IMR-90 (cell line): ENCODE results near the gene FBXL7. TPM values are rescaled to one million over a fixed set of nuclear protein-coding genes. Genes with fewer than 3 reads are reported as not detected.

Experiments
- ATAC-seq: fragments of 200-7000 bp; cut with Tn5 transposase; 2 replicates; pipeline ENCODE4 v1.9.1; 2020; ENCODE audit warnings: low read depth, mild to moderate bottlenecking, moderate library complexity
- BruUV-seq: library from RNA; stranded (reverse); fragments of 400-500 nt; replicated peaks from 2 replicates; lab custom pipeline; 2021; lab: Mats Ljungman, UMichigan
- CTCF ChIA-PET: fragments of 300-600 bp; formaldehyde crosslinking; extraction: SDS; loops from one replicate; lab custom pipeline; 2021; ENCODE audit warnings: antibody characterized with exemption; lab: Yijun Ruan, JAX
- POLR2A ChIA-PET: fragments of 300-600 bp; sonication (Branson Sonifier 250); formaldehyde crosslinking; loops from one replicate; lab custom pipeline; 2022; ENCODE audit warnings: antibody characterized with exemption; ENCODE audit not compliant: unreplicated experiment; lab: Charles Lee
- DNase-seq: peaks from one replicate; pipeline ENCODE4 v3.0.0; 2013
- H2AFZ ChIP-seq: replicated peaks from 2 replicates; pipeline ENCODE3; 2013; ENCODE audit warnings: low read length, mild to moderate bottlenecking; ENCODE audit not compliant: poor library complexity
- H2AK5ac ChIP-seq: 2 replicates; pipeline ENCODE4 v1.6.1; 2013; ENCODE audit warnings: low read depth, low read length, inconsistent platforms
- H2AK9ac ChIP-seq: replicated peaks from 2 replicates; pipeline ENCODE3; 2013; ENCODE audit warnings: mild to moderate bottlenecking, low read depth, low read length, moderate library complexity; ENCODE audit not compliant: poor library complexity
- H2BK120ac ChIP-seq: 2 replicates; pipeline ENCODE4 v1.6.1; 2013; ENCODE audit warnings: low read depth, low read length, inconsistent platforms
- H2BK15ac ChIP-seq: 3 replicates; pipeline ENCODE4 v1.6.1; 2013; ENCODE audit warnings: low read depth, low read length, inconsistent platforms
- H2BK20ac ChIP-seq: 2 replicates; pipeline ENCODE4 v1.6.1; 2013; ENCODE audit warnings: low read depth, mild to moderate bottlenecking, inconsistent platforms, low read length, moderate library complexity
- H2BK5ac ChIP-seq: 2 replicates; pipeline ENCODE4 v1.6.1; 2013; ENCODE audit warnings: mild to moderate bottlenecking, low read depth, low read length, inconsistent platforms; ENCODE audit not compliant: poor library complexity, severe bottlenecking
- H3K14ac ChIP-seq: replicated peaks from 2 replicates; pipeline ENCODE4 v1.6.1; 2013; ENCODE audit warnings: low read depth, low read length, inconsistent platforms
- H3K18ac ChIP-seq: 2 replicates; pipeline ENCODE4 v1.6.1; 2013; ENCODE audit warnings: low read depth, low read length, control low read depth
- H3K23ac ChIP-seq: 2 replicates; pipeline ENCODE4 v1.6.1; 2013; ENCODE audit warnings: low read depth, low read length, inconsistent platforms
- H3K27ac ChIP-seq: 2 replicates; pipeline ENCODE4 v1.5.1; 2013; ENCODE audit warnings: mild to moderate bottlenecking, control low read depth, low read length; ENCODE audit not compliant: insufficient read depth
- H3K27me3 ChIP-seq: 2 replicates; pipeline ENCODE4 v1.6.1; 2013; ENCODE audit warnings: low read length; ENCODE audit not compliant: control insufficient read depth, insufficient read depth
- H3K36me3 ChIP-seq: 2 replicates; pipeline ENCODE4 v1.6.1; 2013; ENCODE audit warnings: low read length, mixed read lengths; ENCODE audit not compliant: control insufficient read depth, insufficient read depth
- H3K4ac ChIP-seq: 2 replicates; pipeline ENCODE4 v1.6.1; 2013; ENCODE audit warnings: low read depth, low read length, inconsistent platforms
- H3K4me1 ChIP-seq: 2 replicates; pipeline ENCODE4 v1.6.1; 2013; ENCODE audit warnings: low read length, mixed read lengths; ENCODE audit not compliant: control insufficient read depth, insufficient read depth
- H3K4me2 ChIP-seq: 2 replicates; pipeline ENCODE4 v1.6.1; 2013; ENCODE audit warnings: low read depth, mild to moderate bottlenecking, control low read depth, low read length, moderate library complexity
- H3K4me3 ChIP-seq: 2 replicates; pipeline ENCODE4 v1.5.1; 2013; ENCODE audit warnings: low read depth, mild to moderate bottlenecking, control low read depth, low read length, moderate library complexity; ENCODE audit not compliant: insufficient read depth
- H3K56ac ChIP-seq: 2 replicates; pipeline ENCODE4 v1.6.1; 2013; ENCODE audit warnings: low read length, inconsistent platforms; ENCODE audit not compliant: insufficient read depth; ENCODE audit errors: extremely low read depth
- H3K79me1 ChIP-seq, 2 experiments: 2 replicates each; pipeline ENCODE4 v1.6.1; 2013; ENCODE audit warnings: low read length in 2 of 2, inconsistent platforms in 1 of 2, low read depth in 1 of 2
- H3K9ac ChIP-seq: 2 replicates; pipeline ENCODE4 v1.6.1; 2013; ENCODE audit warnings: low read depth, low read length, control low read depth
- H3K9me1 ChIP-seq: 2 replicates; pipeline ENCODE4 v1.6.1; 2013; ENCODE audit warnings: low read length, inconsistent platforms; ENCODE audit not compliant: insufficient read depth
- H3K9me3 ChIP-seq: 2 replicates; pipeline ENCODE4 v1.6.1; 2013; ENCODE audit warnings: low read length; ENCODE audit not compliant: control insufficient read depth, insufficient read depth
- H4K20me1 ChIP-seq: 2 replicates; pipeline ENCODE4 v1.6.1; 2013; ENCODE audit warnings: low read length, inconsistent platforms; ENCODE audit not compliant: insufficient read depth
- H4K5ac ChIP-seq: 2 replicates; pipeline ENCODE4 v1.6.1; 2013; ENCODE audit warnings: mild to moderate bottlenecking, low read depth, low read length, control low read depth
- H4K8ac ChIP-seq, 2 experiments: 2 replicates each; pipeline ENCODE4 v1.6.1; 2013; ENCODE audit warnings: low read depth in 2 of 2, low read length in 2 of 2, control low read depth in 1 of 2, inconsistent platforms in 1 of 2
- H4K91ac ChIP-seq: 2 replicates; pipeline ENCODE4 v1.6.1; 2013; ENCODE audit warnings: low read depth, low read length, inconsistent platforms; ENCODE audit not compliant: insufficient read depth
- CHD1 ChIP-seq: IDR thresholded peaks from 2 replicates; pipeline ENCODE4 v1.6.1; 2012; ENCODE audit warnings: low read depth, low read length, improper control_type of control experiment
- FOS ChIP-seq: fragments of 150-350 bp; IDR thresholded peaks from 2 replicates; pipeline ENCODE4 v1.6.1; 2016; ENCODE audit warnings: low read depth, low read length
- RFX5 ChIP-seq: IDR thresholded peaks from 2 replicates; pipeline ENCODE4 v1.8.0; 2012; ENCODE audit warnings: low read depth, mild to moderate bottlenecking, low read length, moderate library complexity
- dilution Hi-C: fragments of 300-500 bp; cut with HindIII; formaldehyde crosslinking; loops from one replicate; pipeline ENCODE4 v1.14.3; 2018; ENCODE audit warnings: low sequenced_read_pairs; ENCODE audit not compliant: unreplicated experiment
- in situ Hi-C: fragments of 300-500 bp; cut with MboI; formaldehyde crosslinking; loops from 3 replicates; pipeline ENCODE4 v1.14.3; 2019; ENCODE audit warnings: low sequenced_read_pairs, inconsistent platforms, mixed read lengths
- intact Hi-C: fragments of 100-400 bp; cut with micrococcal nuclease; formaldehyde crosslinking; loops from 2 replicates; pipeline ENCODE4 v1.10.0; 2022
- polyA plus RNA-seq, 3 experiments: library from polyadenylated mRNA; depleted of rRNA; stranded (reverse); fragments of >200 nt; gene quantifications; 2 replicates each; pipeline ENCODE4 v1.2.3, GENCODE V29; 2012; ENCODE audit warnings: low replicate concordance in 1 of 3
- total RNA-seq: library from RNA; depleted of rRNA; stranded (reverse); fragments of >200 nt; gene quantifications from 2 replicates; pipeline ENCODE4 v1.2.3, GENCODE V29; 2012
- TF ChIP-seq, protein P1 (sequence below): fragments of 150-350 bp; IDR thresholded peaks from 2 replicates; pipeline ENCODE4 v1.6.1; 2017; ENCODE audit warnings: mild to moderate bottlenecking, antibody characterized with exemption, low read length, low read depth

FBXL7 gene
- total and polyA plus RNA-seq, 2 of the 4 experiments (the other 2 are of a cell fraction) = 4.1 to 10.2 TPM

DNA sequence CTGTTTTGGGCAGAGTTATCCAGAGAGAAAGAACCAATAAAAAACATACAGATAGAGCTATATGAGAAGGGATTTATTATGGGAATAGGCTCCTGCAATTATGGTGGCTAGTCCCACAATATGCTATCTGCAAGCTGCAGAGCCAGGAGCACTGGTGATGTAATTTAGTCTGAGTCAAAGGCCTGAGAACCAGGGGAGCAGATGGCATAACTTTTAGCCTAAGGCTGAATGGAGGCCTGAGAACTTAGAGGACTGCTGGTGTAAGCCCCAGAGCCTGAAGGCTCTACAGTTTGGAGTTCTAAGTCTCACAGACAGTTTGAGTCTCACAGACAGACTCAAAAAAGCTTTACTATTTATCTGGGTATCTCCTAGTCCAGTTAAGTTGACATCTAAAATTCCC, 263.8 kb downstream of the FBXL7 start:
- no peak for ATAC-seq
- H2AFZ ChIP-seq = no peak overlapping the region
- H3K9me3 ChIP-seq = no peaks in the 10 kb centered on the region
- no peaks in the 10 kb centered on the region for H3K9me1 ChIP-seq
- H3K4me2 ChIP-seq = no peak overlapping the region
- no peak overlapping the region for H3K27ac ChIP-seq
- in situ Hi-C loops = no loop called here
- H3K18ac ChIP-seq = no peak overlapping the region
- intact Hi-C loops = no loop called here
- H2BK20ac ChIP-seq = no peak overlapping the region
- no peak overlapping the region for H4K91ac ChIP-seq
- ChIA-PET POLR2A (no interaction called here), CTCF (no interaction called here)
- dilution Hi-C loops = no loop called here
- no peaks in the 10 kb centered on the region for H3K36me3 ChIP-seq
- no peaks in the 10 kb centered on the region for H3K27me3 ChIP-seq
- no peak overlapping the region for H3K23ac ChIP-seq
- H3K79me1 ChIP-seq = peaks cover 3 to 7% of the 10 kb centered on the region in 2 experiments; a peak in 3 of 4 replicates
- H2AK5ac ChIP-seq = no peak overlapping the region
- no peaks in the 10 kb centered on the region for H4K20me1 ChIP-seq
- no peak overlapping the region for H2BK120ac ChIP-seq
- no peak overlapping the region for H4K5ac ChIP-seq
- H4K8ac ChIP-seq = no peak overlapping the region
- TF ChIP-seq, protein P1, sequence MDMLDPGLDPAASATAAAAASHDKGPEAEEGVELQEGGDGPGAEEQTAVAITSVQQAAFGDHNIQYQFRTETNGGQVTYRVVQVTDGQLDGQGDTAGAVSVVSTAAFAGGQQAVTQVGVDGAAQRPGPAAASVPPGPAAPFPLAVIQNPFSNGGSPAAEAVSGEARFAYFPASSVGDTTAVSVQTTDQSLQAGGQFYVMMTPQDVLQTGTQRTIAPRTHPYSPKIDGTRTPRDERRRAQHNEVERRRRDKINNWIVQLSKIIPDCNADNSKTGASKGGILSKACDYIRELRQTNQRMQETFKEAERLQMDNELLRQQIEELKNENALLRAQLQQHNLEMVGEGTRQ = no peak
- TF ChIP-seq FOS = no peak
- no peak for TF ChIP-seq CHD1
- no peak for TF ChIP-seq RFX5
- no peak overlapping the region for H2BK15ac ChIP-seq
- no peak overlapping the region for H3K56ac ChIP-seq
- no peaks in the 10 kb centered on the region for H3K4me1 ChIP-seq
- peak; percentile 51 for DNase-seq
- no TSS peak for BruUV-seq
- no peak overlapping the region for H3K9ac ChIP-seq
- H3K4me3 ChIP-seq = no peak overlapping the region
- H3K14ac ChIP-seq = no peak overlapping the region
- H2AK9ac ChIP-seq = no peak overlapping the region
- H2BK5ac ChIP-seq = no peak overlapping the region
- H3K4ac ChIP-seq = no peak overlapping the region
